Mesenchymal stem cell (in vitro differentiated cells and primary cell): Measurements from ENCODE around the gene QTRT2.
A peak's percentile ranks its signal among the peaks of the same experiment; 100 is the strongest.

Experiments
- DNase-seq: peaks from one replicate; pipeline ENCODE4 v3.0.0-alpha.2; 2013
- H2AFZ ChIP-seq: one replicate; pipeline ENCODE4 v1.6.1; 2013; ENCODE audit warnings: low read depth, mild to moderate bottlenecking, control low read depth, inconsistent platforms, low read length, moderate library complexity
- H2AK5ac ChIP-seq: 2 replicates; pipeline ENCODE4 v1.6.1; 2013; ENCODE audit warnings: low read length, moderate library complexity, mild to moderate bottlenecking, inconsistent platforms; ENCODE audit not compliant: severe bottlenecking
- H2BK120ac ChIP-seq: one replicate; pipeline ENCODE4 v1.6.1; 2013; ENCODE audit warnings: low read depth, mild to moderate bottlenecking, inconsistent platforms, low read length, moderate library complexity
- H2BK12ac ChIP-seq, 2 experiments: one replicate each; pipeline ENCODE4 v1.6.1; 2013; ENCODE audit warnings: inconsistent platforms in 2 of 2, low read length in 2 of 2, mild to moderate bottlenecking in 2 of 2, moderate library complexity in 2 of 2, control low read depth in 1 of 2
- H2BK15ac ChIP-seq: one replicate; pipeline ENCODE4 v1.6.1; 2013; ENCODE audit warnings: mild to moderate bottlenecking, low read depth, inconsistent platforms; ENCODE audit not compliant: poor library complexity, severe bottlenecking
- H2BK5ac ChIP-seq: 2 replicates; pipeline ENCODE4 v1.6.1; 2013; ENCODE audit warnings: low read depth, mild to moderate bottlenecking, low read length, control low read depth, inconsistent platforms; ENCODE audit not compliant: poor library complexity, severe bottlenecking
- H3K14ac ChIP-seq, 2 experiments: one replicate each; pipeline ENCODE4 v1.6.1; 2013; ENCODE audit warnings: inconsistent platforms in 2 of 2, low read length in 2 of 2, control low read depth in 1 of 2, mild to moderate bottlenecking in 1 of 2, moderate library complexity in 1 of 2
- H3K18ac ChIP-seq, 2 experiments: one replicate each; pipeline ENCODE4 v1.6.1; 2013; ENCODE audit warnings: inconsistent platforms in 2 of 2, low read length in 2 of 2, control low read depth in 1 of 2, low read depth in 1 of 2, mild to moderate bottlenecking in 1 of 2
- H3K23ac ChIP-seq, 2 experiments: one replicate each; pipeline ENCODE4 v1.6.1; 2013; ENCODE audit warnings: inconsistent platforms in 2 of 2, low read length in 2 of 2, mild to moderate bottlenecking in 2 of 2, moderate library complexity in 2 of 2, control low read depth in 1 of 2
- H3K27ac ChIP-seq: 2 replicates; pipeline ENCODE4 v1.5.1; 2013; ENCODE audit warnings: mild to moderate bottlenecking, moderate library complexity, low read length, control low read depth, inconsistent platforms; ENCODE audit not compliant: poor library complexity, severe bottlenecking
- H3K27me3 ChIP-seq, 2 experiments: 2 replicates each; pipeline versions ENCODE4 v1.6.1 to v1.7.0; 2013; ENCODE audit warnings: low read length in 2 of 2, mild to moderate bottlenecking in 2 of 2, moderate library complexity in 2 of 2, control low read depth in 1 of 2, inconsistent platforms in 1 of 2; ENCODE audit not compliant: control insufficient read depth in 1 of 2, insufficient read depth in 1 of 2
- H3K36me3 ChIP-seq, 2 experiments: 2 replicates each; pipeline versions ENCODE4 v1.6.1 to v1.7.0; 2013; ENCODE audit warnings: low read length in 2 of 2, control low read depth in 1 of 2, inconsistent platforms in 1 of 2, low read depth in 1 of 2, mild to moderate bottlenecking in 1 of 2; ENCODE audit not compliant: insufficient read depth in 2 of 2, control insufficient read depth in 1 of 2
- H3K4ac ChIP-seq, 2 experiments: one replicate each; pipeline ENCODE4 v1.6.1; 2013; ENCODE audit warnings: inconsistent platforms in 2 of 2, low read length in 2 of 2, mild to moderate bottlenecking in 2 of 2, moderate library complexity in 2 of 2, control low read depth in 1 of 2, low read depth in 1 of 2
- H3K4me1 ChIP-seq: 2 replicates; pipeline ENCODE4 v1.6.1; 2013; ENCODE audit warnings: low read depth, low read length, control low read depth; ENCODE audit not compliant: control insufficient read depth, insufficient read depth
- H3K4me2 ChIP-seq: 2 replicates; pipeline ENCODE4 v1.6.1; 2013; ENCODE audit warnings: low read length, mild to moderate bottlenecking, inconsistent platforms; ENCODE audit not compliant: poor library complexity, severe bottlenecking
- H3K4me3 ChIP-seq, 2 experiments: 2 replicates each; pipeline versions ENCODE4 v1.5.1 to v1.7.0; 2013; ENCODE audit warnings: low read length in 2 of 2, mild to moderate bottlenecking in 2 of 2, control low read depth in 1 of 2, low read depth in 1 of 2; ENCODE audit not compliant: insufficient read depth in 1 of 2
- H3K79me1 ChIP-seq: replicated peaks from 2 replicates; pipeline ENCODE4 v1.6.1; 2013; ENCODE audit warnings: mild to moderate bottlenecking, control low read depth, low read length, inconsistent platforms; ENCODE audit not compliant: poor library complexity, severe bottlenecking
- H3K9ac ChIP-seq: 2 replicates; pipeline ENCODE4 v1.7.0; 2013; ENCODE audit warnings: mild to moderate bottlenecking, low read length, moderate library complexity
- H3K9me3 ChIP-seq: 2 replicates; pipeline ENCODE4 v1.7.0; 2013; ENCODE audit warnings: mild to moderate bottlenecking, low read length; ENCODE audit not compliant: control insufficient read depth
- H4K8ac ChIP-seq: one replicate; pipeline ENCODE4 v1.6.1; 2013; ENCODE audit warnings: inconsistent platforms, mild to moderate bottlenecking, low read length, moderate library complexity
- H4K91ac ChIP-seq: one replicate; pipeline ENCODE4 v1.6.1; 2013; ENCODE audit warnings: mild to moderate bottlenecking, low read length, inconsistent platforms
- WGBS: methylation state at CpG from one replicate; pipeline ENCODE4 v1.1.7; 2013; ENCODE audit warnings: mixed read lengths; 5-methylcytosine and 5-hydroxymethylcytosine counted together

QTRT2 gene

GRCh38 chr3:114128826-114129225 lies 72.3 kb downstream of the QTRT2 start:
- no peak overlapping the region for H3K4ac ChIP-seq

GRCh38 chr3:114132500-114132899 lies 76.0 kb downstream of the QTRT2 start:
- H3K4ac ChIP-seq = no peak overlapping the region
- no peak overlapping the region for H4K8ac ChIP-seq
- no peaks in the 10 kb centered on the region for H3K27me3 ChIP-seq
- H2AK5ac ChIP-seq = no peak overlapping the region
- H3K27ac ChIP-seq = no peak overlapping the region
- no peak overlapping the region for H2AFZ ChIP-seq
- no peak overlapping the region for H3K14ac ChIP-seq
- no peaks in the 10 kb centered on the region for H3K36me3 ChIP-seq
- H2BK120ac ChIP-seq = no peak overlapping the region
- no peak overlapping the region for H4K91ac ChIP-seq
- 100% methylated on average over 3 of the region's 3 CpGs for WGBS
- no peaks in the 10 kb centered on the region for H3K9me3 ChIP-seq
- no peak overlapping the region for H3K9ac ChIP-seq
- no peak overlapping the region for H3K23ac ChIP-seq
- H3K18ac ChIP-seq = no peak overlapping the region
- H3K4me1 ChIP-seq = no peaks in the 10 kb centered on the region
- no peak overlapping the region for H3K4me2 ChIP-seq
- H3K79me1 ChIP-seq = no peaks in the 10 kb centered on the region
- no peak overlapping the region for H2BK15ac ChIP-seq
- H2BK12ac ChIP-seq = no peak overlapping the region
- no peak overlapping the region for H3K4me3 ChIP-seq
- no peak for DNase-seq
- H2BK5ac ChIP-seq = no peak overlapping the region

More at GRCh38 chr3:114128826-114129225, 72.3 kb downstream of the QTRT2 start:
- no peaks in the 10 kb centered on the region for H3K79me1 ChIP-seq
- H3K23ac ChIP-seq = peak overlapping the region in 1 of 2 experiments; percentile 72
- no peak overlapping the region for H3K4me2 ChIP-seq
- H3K27me3 ChIP-seq = no peaks in the 10 kb centered on the region
- H2BK5ac ChIP-seq = no peak overlapping the region
- WGBS = 86% methylated on average over 6 of the region's 8 CpGs
- no peak overlapping the region for H4K91ac ChIP-seq
- H2BK12ac ChIP-seq = peak overlapping the region in 1 of 2 experiments; percentile 95
- H3K18ac ChIP-seq = peak overlapping the region in 1 of 2 experiments; percentile 87
- peak overlapping the region in 1 of 2 experiments; percentile 90 for H3K14ac ChIP-seq
- H3K4me1 ChIP-seq = no peaks in the 10 kb centered on the region
- no peak overlapping the region for H3K9ac ChIP-seq
- H2BK120ac ChIP-seq = no peak overlapping the region
- no peaks in the 10 kb centered on the region for H3K9me3 ChIP-seq
- H2AK5ac ChIP-seq = no peak overlapping the region
- no peak overlapping the region for H4K8ac ChIP-seq
- no peak overlapping the region for H2AFZ ChIP-seq
- no peaks in the 10 kb centered on the region for H3K36me3 ChIP-seq
- no peak overlapping the region for H2BK15ac ChIP-seq
- no peak overlapping the region for H3K4me3 ChIP-seq
- no peak overlapping the region for H3K27ac ChIP-seq
- peak; percentile 18 for DNase-seq

- H2BK5ac ChIP-seq = no peak overlapping the region
- no peaks in the 10 kb centered on the region for H3K9me3 ChIP-seq
- H3K4me2 ChIP-seq = no peak overlapping the region
- H2BK15ac ChIP-seq = no peak overlapping the region
- H3K23ac ChIP-seq = no peak overlapping the region
- H2AK5ac ChIP-seq = no peak overlapping the region
- H2BK120ac ChIP-seq = no peak overlapping the region
- H3K36me3 ChIP-seq = no peaks in the 10 kb centered on the region
- no peak overlapping the region for H2AFZ ChIP-seq
- no peak overlapping the region for H2BK12ac ChIP-seq
- H3K79me1 ChIP-seq = no peaks in the 10 kb centered on the region
- 100% methylated on average over 2 of the region's 3 CpGs for WGBS
- no peak overlapping the region for H3K9ac ChIP-seq
- H3K18ac ChIP-seq = no peak overlapping the region
- H3K14ac ChIP-seq = no peak overlapping the region
- no peak overlapping the region for H3K27ac ChIP-seq
- H4K91ac ChIP-seq = no peak overlapping the region
- no peak for DNase-seq
- H4K8ac ChIP-seq = no peak overlapping the region
- H3K4me3 ChIP-seq = no peak overlapping the region
- no peak overlapping the region for H3K4ac ChIP-seq
- H3K4me1 ChIP-seq = no peaks in the 10 kb centered on the region
- H3K27me3 ChIP-seq = peaks cover 2 to 5% of the 10 kb centered on the region in 2 experiments
These were observed 77.4 kb downstream of the QTRT2 start for GRCh38 chr3:114133947-114134346.
